GM10248 (cell line): ENCODE results near the gene TMEM200C.
A peak's percentile ranks its signal among the peaks of the same experiment; 100 is the strongest.

Source experiments
- CTCF ChIA-PET: fragments of 300-600 bp; sonication (Branson Sonifier 250); formaldehyde crosslinking; extraction: SDS; loops from one replicate; lab custom pipeline; 2021; ENCODE audit warnings: antibody characterized with exemption; lab: Yijun Ruan, JAX
- POLR2A ChIA-PET: fragments of 350-650 bp; sonication (Branson Sonifier 250); formaldehyde crosslinking; extraction: SDS; loops from one replicate; lab custom pipeline; 2020; ENCODE audit warnings: antibody characterized with exemption; lab: Yijun Ruan, JAX
- DNase-seq: peaks from one replicate; pipeline ENCODE4 v3.0.0; 2012; ENCODE audit errors: extremely low spot score
- CTCF ChIP-seq: IDR thresholded peaks from 2 replicates; pipeline ENCODE4 v1.5.1; 2012; ENCODE audit warnings: mild to moderate bottlenecking, low read depth; ENCODE audit errors: extremely low read depth, missing control alignments, control extremely low read depth

The TMEM200C gene

GRCh38 chr18:5912566-5912965 lies 17.2 kb upstream of the TMEM200C start:
- DNase-seq = no peak
- TF ChIP-seq CTCF = no peak
- POLR2A ChIA-PET = no interaction called here
- CTCF ChIA-PET = interaction anchor here (1.1 to 2.1 kb wide), 4 partner anchors 9 to 230 kb away, joined by 3 to 5 read pairs (median 3); no protein-coding TSS in a partner anchor

GRCh38 chr18:5909125-5909524 lies 13.8 kb upstream of the TMEM200C start:
- ChIA-PET CTCF (interaction anchor here (0.7 to 2.9 kb wide), 4 partner anchors 10 to 613 kb away, joined by 3 to 16 read pairs (median 6); no protein-coding TSS in a partner anchor), POLR2A (no interaction called here)
- no peak for DNase-seq
- no peak for TF ChIP-seq CTCF

GRCh38 chr18:5903386-5903785 lies 8.1 kb upstream of the TMEM200C start:
- ChIA-PET POLR2A (no interaction called here), CTCF (interaction anchor here (1.3 to 6.9 kb wide), 5 partner anchors 8 to 498 kb away, joined by 3 to 65 read pairs (median 8); no protein-coding TSS in a partner anchor)
- no peak for DNase-seq

GRCh38 chr18:5900262-5900661 lies 4.9 kb upstream of the TMEM200C start:
- ChIA-PET POLR2A (no interaction called here), CTCF (interaction anchor here (1.8 to 6.9 kb wide), 3 partner anchors 9 to 14 kb away, joined by 5 to 65 read pairs (median 16); no protein-coding TSS in a partner anchor)
- no peak for DNase-seq
- TF ChIP-seq CTCF = no peak

More at GRCh38 chr18:5903386-5903785, 8.1 kb upstream of the TMEM200C start:
- TF ChIP-seq CTCF = no peak

GRCh38 chr18:5899835-5900234 lies 4.5 kb upstream of the TMEM200C start:
- ChIA-PET CTCF (interaction anchor here (1.6 to 6.9 kb wide), 4 partner anchors 9 to 48 kb away, joined by 4 to 65 read pairs (median 10); no protein-coding TSS in a partner anchor), POLR2A (no interaction called here)
- no peak for TF ChIP-seq CTCF
- no peak for DNase-seq

- CTCF ChIA-PET = no interaction called here
- DNase-seq = peak; percentile 38
- POLR2A ChIA-PET = no interaction called here
- TF ChIP-seq CTCF = no peak
These were observed 786 bp upstream of the TMEM200C start for GRCh38 chr18:5895876-5896740.
